ENCODE data around the gene AIMP1. TPM values are rescaled to one million over a fixed set of nuclear protein-coding genes. Genes with fewer than 3 reads are reported as not detected.

AIMP1 gene
- total RNA-seq, 1 experiment from 2014 or later = 143 TPM

GRCh38 chr4:106305435-106306055 is 10.8 kb upstream of the AIMP1 start:
- no peaks in the 10 kb centered on the region for H3K27me3 ChIP-seq (replicated peaks; ENCODE audit: control insufficient read depth, insufficient read depth, low read length)
- peaks cover 75% of the 10 kb centered on the region for H3K4me1 ChIP-seq
- Mint-ChIP-seq H3K27ac (ENCODE audit: unreplicated experiment) (peak overlapping the region; percentile 89), H3K27me3 (ENCODE audit: insufficient read depth, unreplicated experiment) (no peaks in the 10 kb centered on the region), H3K9me3 (ENCODE audit: unreplicated experiment) (peaks cover under 1% of the 10 kb centered on the region), H3K36me3 (ENCODE audit: insufficient read depth, unreplicated experiment) (peaks cover 28% of the 10 kb centered on the region), H3K4me3 (ENCODE audit: unreplicated experiment) (peak overlapping the region; percentile 41), H3K4me1 (ENCODE audit: low read depth, unreplicated experiment) (peaks cover 68% of the 10 kb centered on the region)
- POLR2A ChIA-PET = no interaction called here
- no TSS peak for BruUV-seq (replicated peaks)
- no peak for DNase-seq
- no peak overlapping the region for H3K4me3 ChIP-seq (ENCODE audit: low read depth, low read length)
- intact Hi-C loops (cut with micrococcal nuclease; ENCODE audit: unreplicated experiment) = loop anchor here (1.0 to 5.0 kb wide), 7 partner anchors 10 to 713 kb away; no protein-coding TSS in a partner anchor
- H3K9me3 ChIP-seq = no peaks in the 10 kb centered on the region
- CTCF ChIA-PET = interaction anchor here (1.1 to 1.2 kb wide), 2 partner anchors 41 to 67 kb away, joined by 3 to 4 read pairs; no protein-coding TSS in a partner anchor
- no peak for TF ChIP-seq CTCF (IDR thresholded peaks at IDR 0.05; ENCODE audit: insufficient read depth in 1 of 2, low read depth in 1 of 2, low read length in 1 of 2, severe bottlenecking in 1 of 2, unreplicated experiment in 1 of 2)
- H3K36me3 ChIP-seq (ENCODE audit: control insufficient read depth, insufficient read depth, low read length) = 0 out of 2 replicates have a peak, but pooled peaks cover 1% of the 10 kb centered on the region

- H3K27me3 Mint-ChIP-seq (ENCODE audit: insufficient read depth, unreplicated experiment) = no peaks in the 10 kb centered on the region
- TF ChIP-seq CTCF (IDR thresholded peaks at IDR 0.05; ENCODE audit: insufficient read depth in 1 of 2, low read depth in 1 of 2, low read length in 1 of 2, severe bottlenecking in 1 of 2, unreplicated experiment in 1 of 2) = no peak
- peak overlapping the region; percentile 41 for H3K4me3 Mint-ChIP-seq (ENCODE audit: unreplicated experiment)
- H3K4me1 Mint-ChIP-seq (ENCODE audit: low read depth, unreplicated experiment) = peaks cover 72% of the 10 kb centered on the region
- 0 out of 2 replicates have a peak, but pooled peaks cover 1% of the 10 kb centered on the region for H3K36me3 ChIP-seq (ENCODE audit: control insufficient read depth, insufficient read depth, low read length)
- peaks cover 28% of the 10 kb centered on the region for H3K36me3 Mint-ChIP-seq (ENCODE audit: insufficient read depth, unreplicated experiment)
- intact Hi-C loops (cut with micrococcal nuclease; ENCODE audit: unreplicated experiment) = loop anchor here (1.0 to 5.0 kb wide), 7 partner anchors 9 to 714 kb away; no protein-coding TSS in a partner anchor
- no peaks in the 10 kb centered on the region for H3K27me3 ChIP-seq (replicated peaks; ENCODE audit: control insufficient read depth, insufficient read depth, low read length)
- no TSS peak for BruUV-seq (replicated peaks)
- POLR2A ChIA-PET = interaction anchor here (1.0 to 1.7 kb wide), 3 partner anchors 9 to 48 kb away, joined by 3 to 15 read pairs (median 5); partner anchors contain the start of genes AIMP1 and TBCK
- peaks cover 85% of the 10 kb centered on the region for H3K4me1 ChIP-seq
- peak overlapping the region; percentile 89 for H3K27ac Mint-ChIP-seq (ENCODE audit: unreplicated experiment)
- DNase-seq = peak; percentile 73 to 83
- CTCF ChIA-PET = interaction anchor here (1.0 to 1.2 kb wide), 3 partner anchors 41 to 68 kb away, joined by 3 to 4 read pairs (median 3); no protein-coding TSS in a partner anchor
- H3K4me3 ChIP-seq (ENCODE audit: low read depth, low read length) = no peak overlapping the region
- no peaks in the 10 kb centered on the region for H3K9me3 ChIP-seq
- no peaks in the 10 kb centered on the region for H3K9me3 Mint-ChIP-seq (ENCODE audit: unreplicated experiment)
Observed at GRCh38 chr4:106306561-106306960, 9.8 kb upstream of the AIMP1 start.

DNA sequence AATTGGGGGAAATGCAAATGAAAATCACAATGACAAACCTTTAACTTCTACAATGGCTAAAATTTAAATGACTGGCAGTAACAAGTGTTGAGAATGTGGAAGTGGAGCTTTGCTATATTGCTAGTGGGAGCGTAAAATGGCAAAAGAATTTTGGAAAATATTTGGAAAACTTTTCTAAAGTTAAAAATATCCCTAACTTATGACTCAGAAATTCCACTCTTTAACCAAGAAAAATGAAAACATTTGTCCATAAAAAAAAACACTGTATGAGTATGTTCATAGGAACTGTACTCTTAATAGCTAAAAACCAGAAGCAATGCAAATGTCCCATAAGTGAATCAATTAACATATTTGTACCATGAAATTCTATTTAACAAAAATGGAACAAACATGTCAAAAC is 4.0 kb upstream of the AIMP1 start:
- no TSS peak for BruUV-seq (replicated peaks)

More for the DNA sequence above, 4.0 kb upstream of the AIMP1 start:
- no peak for TF ChIP-seq CTCF (IDR thresholded peaks at IDR 0.05; ENCODE audit: insufficient read depth in 1 of 2, low read depth in 1 of 2, low read length in 1 of 2, severe bottlenecking in 1 of 2, unreplicated experiment in 1 of 2)
- H3K4me3 ChIP-seq (ENCODE audit: low read depth, low read length) = no peak overlapping the region
- H3K36me3 ChIP-seq (ENCODE audit: control insufficient read depth, insufficient read depth, low read length) = no peaks in the 10 kb centered on the region
- POLR2A ChIA-PET = no interaction called here
- CTCF ChIA-PET = no interaction called here
- Mint-ChIP-seq H3K4me1 (ENCODE audit: low read depth, unreplicated experiment) (peaks cover 31% of the 10 kb centered on the region), H3K9me3 (ENCODE audit: unreplicated experiment) (no peaks in the 10 kb centered on the region), H3K27me3 (ENCODE audit: insufficient read depth, unreplicated experiment) (no peaks in the 10 kb centered on the region), H3K36me3 (ENCODE audit: insufficient read depth, unreplicated experiment) (peaks cover 11% of the 10 kb centered on the region), H3K27ac (ENCODE audit: unreplicated experiment) (peak overlapping the region; percentile 42), H3K4me3 (ENCODE audit: unreplicated experiment) (no peak overlapping the region)
- DNase-seq = no peak
- peaks cover 60% of the 10 kb centered on the region for H3K4me1 ChIP-seq
- no peaks in the 10 kb centered on the region for H3K27me3 ChIP-seq (replicated peaks; ENCODE audit: control insufficient read depth, insufficient read depth, low read length)
- no peaks in the 10 kb centered on the region for H3K9me3 ChIP-seq
- intact Hi-C loops (cut with micrococcal nuclease; ENCODE audit: unreplicated experiment) = no loop called here
